Left hindlimb (tissue), 1 donor: ENCODE measurements around the gene BLTP3B.

ENCODE experiments used
- DNase-seq: peaks from one replicate; pipeline ENCODE4 v3.0.0-alpha.2; 2018

The BLTP3B gene

DNA sequence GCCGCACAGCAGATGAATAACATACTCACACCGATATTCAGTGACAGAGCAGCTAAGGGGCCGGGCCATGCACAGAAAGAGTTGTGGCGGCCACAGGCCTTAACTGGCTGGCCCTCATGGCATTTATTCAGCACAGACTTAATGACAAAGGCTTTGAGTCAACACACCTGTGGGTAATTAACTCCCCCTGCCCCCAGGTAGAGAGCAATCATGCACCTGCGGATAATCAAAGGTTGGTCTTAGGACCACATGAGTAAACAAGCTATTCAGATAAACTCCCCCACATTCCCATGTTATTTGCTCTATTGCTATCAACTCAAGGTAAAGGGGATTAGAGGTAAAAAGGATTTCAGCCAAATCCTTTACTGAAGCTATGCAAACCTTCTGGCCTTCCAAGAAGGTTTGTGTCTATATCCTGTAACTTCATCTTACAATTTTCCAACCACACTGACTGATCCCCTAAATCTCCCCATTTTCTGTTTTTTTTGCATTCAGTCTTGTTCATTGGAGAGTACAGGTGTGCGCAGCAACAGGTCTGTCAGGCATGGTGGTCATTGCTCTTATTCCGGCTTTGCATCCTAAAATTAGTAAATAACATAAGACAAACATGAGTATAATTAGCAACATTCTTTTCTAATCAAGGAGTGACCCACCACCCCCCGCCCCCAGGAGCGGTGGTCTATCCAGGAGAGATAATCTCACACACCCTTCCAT, 16.9 kb upstream of the BLTP3B start:
- DNase-seq: no peak

DNA sequence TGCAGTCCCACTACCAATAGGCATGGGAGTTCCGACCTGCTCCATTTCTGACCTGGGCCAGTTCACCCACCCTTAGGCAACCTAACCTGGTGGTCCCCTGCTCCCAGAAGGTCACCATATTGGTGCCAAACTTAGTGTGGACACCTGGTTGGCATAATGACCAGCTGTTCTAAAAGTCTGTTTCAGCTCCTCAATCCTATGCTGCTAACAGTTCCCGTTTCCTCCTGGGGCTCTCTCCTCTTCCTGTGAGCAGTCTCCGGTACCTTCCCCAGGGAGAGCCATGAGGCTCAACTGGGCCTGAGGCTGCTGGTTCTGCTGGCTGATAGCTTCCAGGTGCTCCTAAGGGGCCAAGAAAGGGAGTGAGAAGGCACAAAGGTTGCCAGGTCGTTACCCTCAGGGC, 15.9 kb upstream of the BLTP3B start:
- no peak for DNase-seq

DNA sequence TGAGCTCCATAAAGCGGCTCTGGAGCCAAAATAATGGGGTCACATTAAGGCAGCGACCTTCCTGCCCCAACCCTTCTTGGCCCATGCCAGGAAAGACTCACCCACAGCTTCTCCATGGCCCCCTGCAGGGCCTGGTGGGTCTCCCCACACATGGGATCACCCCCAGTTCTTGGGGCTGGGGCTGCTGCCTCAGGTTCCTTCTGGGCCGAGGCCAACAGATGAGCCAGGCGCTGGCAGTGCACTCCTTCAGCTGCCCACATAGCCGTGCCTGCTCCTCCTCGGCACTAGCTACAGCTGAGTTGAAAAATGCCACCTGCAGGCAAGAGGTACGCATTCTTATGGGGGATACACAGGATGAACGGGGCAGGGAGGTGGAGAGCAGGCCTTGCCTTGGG, 14.8 kb upstream of the BLTP3B start:
- DNase-seq: no peak

DNA sequence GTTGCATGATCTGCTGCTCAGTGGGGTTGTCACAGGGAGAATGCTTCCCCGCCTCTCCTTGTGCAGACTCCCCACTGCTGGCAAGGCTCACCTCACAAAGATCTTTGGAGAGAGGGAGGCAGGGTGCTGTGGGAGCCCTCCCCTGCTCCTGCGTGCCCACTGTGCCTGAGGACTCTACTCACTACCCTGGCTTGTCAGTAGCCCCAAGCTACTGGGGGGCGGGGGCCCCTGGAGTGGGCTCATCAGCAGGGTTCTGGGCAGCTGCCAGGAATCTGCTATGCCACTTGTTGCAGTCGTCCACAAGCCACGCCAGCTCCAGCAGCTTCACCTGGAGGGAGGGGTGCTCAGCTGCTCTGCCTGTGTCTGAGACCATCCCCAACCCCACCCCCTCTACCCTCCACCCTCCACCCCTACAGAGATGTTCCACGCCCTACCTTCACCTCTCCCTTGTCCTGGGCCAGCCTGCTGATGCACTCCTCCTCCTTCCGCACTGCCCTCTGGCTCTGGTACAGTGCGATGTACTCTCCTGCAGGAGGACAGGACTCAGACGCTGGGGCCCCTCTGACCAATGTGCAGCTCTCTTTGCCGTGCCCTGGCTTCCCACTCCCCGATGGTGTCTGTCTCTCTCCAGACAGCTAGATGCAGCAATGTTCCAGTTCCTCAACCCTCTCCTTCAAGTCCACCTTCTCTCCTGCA, 14.2 kb upstream of the BLTP3B start:
- DNase-seq: no peak

DNA sequence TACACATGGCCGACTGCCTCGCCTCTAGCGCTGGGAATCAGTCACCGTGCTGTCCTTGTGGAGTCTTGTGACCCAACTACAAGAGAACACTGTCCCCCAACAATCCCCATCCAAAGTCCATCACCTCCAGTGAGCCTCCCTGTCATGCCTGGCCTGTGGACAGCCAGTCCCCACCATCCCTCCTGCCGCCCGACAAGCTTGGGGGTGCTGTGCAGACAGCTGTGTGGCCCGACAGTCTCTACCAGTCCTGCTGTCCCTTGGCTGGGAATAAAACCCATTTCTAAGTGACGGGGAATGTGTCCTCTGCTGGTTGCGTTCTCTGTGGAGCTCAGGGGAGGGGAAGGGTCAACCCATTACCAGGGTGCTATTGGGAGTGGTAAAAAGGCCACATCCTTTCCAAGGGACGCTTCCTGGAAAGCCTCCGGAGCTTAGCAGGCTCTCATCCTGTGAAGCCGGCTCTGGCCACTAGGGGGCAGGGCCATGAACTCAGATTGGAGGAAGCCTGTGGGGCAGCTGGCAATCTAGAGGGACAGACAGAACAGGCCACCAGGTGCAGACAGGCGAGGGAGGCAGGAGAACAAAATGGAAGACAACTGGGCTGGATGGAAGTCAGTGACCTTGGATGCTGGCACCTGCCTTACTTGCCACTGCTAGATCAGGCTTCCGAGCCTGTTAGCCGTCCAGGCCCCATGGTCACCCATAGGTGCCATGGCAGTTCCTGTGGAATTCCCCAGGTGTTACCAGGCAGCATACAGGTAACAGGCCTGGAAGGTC, 12.0 kb upstream of the BLTP3B start:
- no peak for DNase-seq

DNA sequence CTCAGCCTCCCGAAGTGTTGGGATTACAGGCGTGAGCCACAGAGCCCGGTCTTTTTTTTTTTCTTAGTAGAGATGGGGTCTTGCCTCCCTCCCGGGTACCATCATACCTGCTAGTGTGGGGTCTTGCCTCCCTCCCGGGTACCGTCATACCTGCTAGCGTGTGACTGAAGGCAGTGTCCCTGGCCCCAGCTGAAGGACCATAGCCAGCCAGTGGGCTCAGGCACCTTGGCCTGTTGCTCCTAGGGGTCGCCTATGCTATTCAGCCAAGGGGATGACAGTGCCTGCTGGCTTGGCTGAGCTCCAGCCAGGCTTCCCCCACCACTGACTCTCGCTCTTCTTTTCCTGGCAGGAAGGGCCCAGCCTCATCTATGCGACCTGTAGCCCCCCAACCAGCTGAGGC, 10.5 kb upstream of the BLTP3B start:
- no peak for DNase-seq

DNA sequence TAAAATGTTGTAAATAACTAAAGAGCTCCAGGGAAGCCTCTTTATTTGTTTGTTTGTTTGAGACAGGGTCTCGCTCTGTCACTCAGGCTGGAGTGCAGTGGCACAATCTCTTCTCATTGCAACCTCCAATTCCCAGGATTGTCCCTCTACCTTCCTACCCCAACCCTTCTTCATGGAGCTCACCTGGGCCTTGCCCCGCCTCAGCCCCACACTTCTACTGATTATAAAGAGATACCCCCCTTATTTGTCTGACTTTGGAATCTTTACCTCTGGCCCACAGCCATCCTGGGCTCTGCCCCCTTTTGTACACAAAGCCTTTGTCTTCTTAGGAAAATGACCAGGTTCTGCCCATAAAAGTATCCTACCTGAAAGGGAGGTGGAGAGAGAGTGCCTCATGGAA, 9.1 kb upstream of the BLTP3B start:
- no peak for DNase-seq

DNA sequence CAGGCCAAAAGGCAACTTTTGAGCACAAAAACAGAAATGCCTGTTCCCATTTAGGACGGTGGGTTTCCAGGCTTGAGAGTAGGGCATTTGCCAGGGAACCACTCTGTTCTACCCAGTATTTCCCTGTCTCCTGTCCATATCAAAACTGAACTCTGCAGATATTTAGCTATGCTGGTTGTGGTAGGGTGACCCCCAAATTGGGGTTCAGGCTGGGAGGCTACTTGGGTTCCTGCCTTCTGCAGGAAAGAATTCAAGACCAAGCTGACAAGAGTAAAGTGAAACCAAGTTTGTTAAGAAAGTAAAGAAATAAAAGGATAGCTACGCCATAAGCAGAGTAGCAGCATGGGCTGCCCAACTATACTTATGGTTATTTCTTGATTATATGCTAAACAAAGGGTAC, 3.6 kb upstream of the BLTP3B start:
- no peak for DNase-seq

DNA sequence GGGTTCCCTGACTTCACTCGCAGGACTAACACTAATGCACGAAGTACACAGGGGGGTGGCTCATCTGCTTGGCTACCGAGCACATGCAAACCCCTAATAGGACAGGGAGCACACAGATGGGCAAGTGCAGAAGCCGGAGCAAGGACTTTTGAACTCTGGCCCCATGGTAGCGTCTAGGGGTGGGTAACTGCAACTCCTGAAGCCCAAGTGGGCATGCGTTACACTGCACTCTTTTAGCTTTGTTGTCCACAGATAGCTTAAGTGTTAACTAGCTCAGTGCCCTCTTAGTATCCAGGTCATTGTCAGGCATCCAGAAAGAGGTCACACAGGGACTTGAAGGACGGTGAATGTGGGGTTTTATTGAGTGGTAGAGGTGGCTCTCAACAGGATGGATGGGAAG, 3.0 kb upstream of the BLTP3B start:
- no peak for DNase-seq

DNA sequence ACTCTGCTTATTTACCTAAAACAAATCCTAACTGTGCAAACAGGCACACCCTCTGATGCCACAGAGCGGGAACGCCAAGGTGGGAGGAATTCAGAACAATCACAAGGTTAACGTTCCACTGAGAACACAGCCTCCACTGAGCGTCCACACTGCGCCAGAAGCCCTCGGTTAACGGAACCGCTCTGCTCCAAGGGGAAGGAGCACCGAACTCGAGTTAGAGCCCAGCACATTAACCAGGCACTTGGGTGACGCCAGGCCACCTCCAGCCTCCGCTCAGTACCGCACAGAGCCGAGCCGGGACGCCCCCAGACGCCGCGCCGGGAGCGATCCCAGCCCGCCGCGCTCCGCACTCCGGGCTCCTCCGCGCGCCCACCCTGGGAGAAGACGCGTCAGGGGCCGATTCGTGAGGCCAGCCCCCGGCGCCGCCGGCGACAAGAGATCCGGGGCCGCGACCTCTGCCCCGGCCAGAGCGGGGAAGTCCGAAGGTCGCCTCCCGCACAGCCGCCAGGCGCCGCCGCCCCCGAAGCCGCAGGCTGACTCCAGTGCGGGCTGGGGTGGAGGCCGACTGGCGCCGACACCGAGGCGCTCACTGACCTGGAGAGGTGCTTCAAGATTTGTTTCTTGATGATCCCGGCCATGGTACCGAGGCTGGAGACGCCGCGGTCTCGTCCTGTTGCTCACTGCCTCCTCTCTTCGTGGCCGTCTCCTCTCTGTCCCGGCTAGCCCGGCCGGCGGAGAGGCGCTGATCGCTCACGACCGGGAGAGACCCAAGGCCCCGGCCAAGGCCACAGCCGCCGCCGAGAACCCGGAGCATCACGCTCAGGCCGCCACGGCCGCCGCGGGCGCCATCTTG, 450 bp downstream of the BLTP3B start:
- no peak for DNase-seq

DNA sequence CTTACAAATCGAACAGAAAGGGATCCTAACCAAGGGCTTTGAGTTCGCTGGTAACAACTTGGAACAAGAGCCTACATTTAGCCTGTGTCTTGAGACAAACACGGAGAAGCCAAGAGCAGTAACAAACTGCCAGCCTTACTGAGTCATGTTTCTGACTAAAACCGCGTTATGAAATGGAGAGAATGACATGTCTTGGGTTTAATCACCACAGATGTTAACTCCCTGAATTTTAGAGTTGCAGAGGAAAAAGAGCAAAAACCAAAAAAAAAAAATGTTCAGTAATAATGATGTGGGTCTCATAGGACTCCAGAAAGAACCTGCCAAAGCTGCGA, 1.0 kb downstream of the BLTP3B start:
- no peak for DNase-seq

DNA sequence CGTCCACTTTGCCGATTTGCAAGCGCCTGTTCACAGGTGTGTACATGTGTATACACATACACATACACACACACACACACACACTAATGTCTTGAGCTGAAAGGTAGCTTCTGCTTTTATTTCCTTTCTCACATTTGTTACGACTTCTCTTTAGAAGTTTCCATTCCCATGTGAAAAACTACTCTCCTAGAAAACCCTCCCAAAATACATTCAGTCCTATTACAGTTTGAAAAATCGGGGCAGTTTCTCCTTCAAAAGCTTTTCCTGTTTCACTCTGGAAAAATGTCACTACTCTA, 3.9 kb downstream of the BLTP3B start:
- no peak for DNase-seq

DNA sequence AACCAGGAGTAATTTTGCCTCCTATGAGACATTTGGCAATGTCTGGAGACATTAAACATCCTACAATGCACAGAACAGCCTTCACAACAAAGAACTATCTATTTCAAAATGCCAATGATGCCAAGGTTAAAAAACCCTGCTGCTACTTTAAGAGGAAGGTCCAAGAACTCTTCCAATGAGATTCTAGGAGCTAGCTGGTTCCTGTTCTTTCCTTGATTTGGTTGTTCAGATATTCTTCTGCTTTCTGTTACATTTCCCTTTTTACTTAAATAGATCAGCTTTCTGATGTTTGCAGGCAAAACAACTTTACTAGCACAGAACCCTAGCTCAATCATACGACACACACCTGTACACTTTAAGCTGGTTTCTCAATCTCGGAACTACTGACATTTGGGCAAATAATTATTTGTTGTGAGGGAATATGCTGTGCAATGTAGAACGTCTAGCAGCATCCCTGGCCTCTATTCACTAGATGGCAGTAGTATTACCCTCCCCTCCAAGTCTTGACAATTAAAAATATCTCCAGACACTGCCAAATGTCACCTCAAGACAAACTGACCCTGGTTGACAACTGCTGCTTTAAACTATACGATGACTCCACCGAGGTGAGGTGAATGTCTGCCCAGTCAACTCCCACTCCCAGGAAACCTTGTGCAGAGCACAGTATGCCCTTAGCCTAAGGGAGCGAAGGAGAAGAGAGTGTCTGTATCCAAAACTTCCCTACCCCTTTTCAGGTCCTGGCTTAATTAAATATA, 4.4 kb downstream of the BLTP3B start:
- DNase-seq: no peak

DNA sequence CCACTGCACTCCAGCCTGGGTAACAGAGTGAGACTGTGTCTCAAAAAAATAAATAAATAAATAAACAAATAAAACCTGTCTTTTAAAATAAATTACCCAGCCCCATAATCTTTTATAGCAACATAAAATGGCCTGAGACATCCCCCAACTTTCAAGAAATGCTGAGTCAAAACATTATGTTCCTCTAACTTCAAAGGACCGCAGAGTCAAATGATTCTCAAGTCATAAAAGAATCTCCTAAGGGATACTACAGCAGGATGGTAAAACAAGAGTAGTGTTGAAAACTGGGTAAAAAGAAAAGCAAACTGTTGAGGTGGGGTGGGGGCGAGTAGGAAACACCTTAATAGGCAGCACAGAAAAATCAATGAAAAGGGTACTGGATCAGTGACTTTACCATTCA, 9.5 kb downstream of the BLTP3B start:
- no peak for DNase-seq

DNA sequence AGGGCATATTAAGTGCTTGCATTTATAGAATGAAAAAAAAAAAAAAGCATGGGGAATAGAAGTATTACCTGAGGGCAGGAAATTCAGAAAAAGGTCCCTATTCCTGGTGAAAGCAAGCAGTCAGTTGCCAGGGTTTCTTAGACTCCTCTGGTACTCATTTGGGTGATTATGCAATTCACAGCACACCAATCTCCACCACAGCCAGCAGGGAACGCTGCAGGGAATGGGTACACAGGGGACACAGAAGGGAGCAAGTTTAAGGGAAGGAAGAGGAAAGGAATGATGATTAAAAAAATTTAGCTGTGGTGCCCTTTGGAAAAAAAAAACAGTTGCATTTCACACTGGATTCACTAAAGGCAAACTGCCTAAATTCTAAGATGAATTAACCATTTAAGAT, 14.2 kb downstream of the BLTP3B start:
- no peak for DNase-seq

DNA sequence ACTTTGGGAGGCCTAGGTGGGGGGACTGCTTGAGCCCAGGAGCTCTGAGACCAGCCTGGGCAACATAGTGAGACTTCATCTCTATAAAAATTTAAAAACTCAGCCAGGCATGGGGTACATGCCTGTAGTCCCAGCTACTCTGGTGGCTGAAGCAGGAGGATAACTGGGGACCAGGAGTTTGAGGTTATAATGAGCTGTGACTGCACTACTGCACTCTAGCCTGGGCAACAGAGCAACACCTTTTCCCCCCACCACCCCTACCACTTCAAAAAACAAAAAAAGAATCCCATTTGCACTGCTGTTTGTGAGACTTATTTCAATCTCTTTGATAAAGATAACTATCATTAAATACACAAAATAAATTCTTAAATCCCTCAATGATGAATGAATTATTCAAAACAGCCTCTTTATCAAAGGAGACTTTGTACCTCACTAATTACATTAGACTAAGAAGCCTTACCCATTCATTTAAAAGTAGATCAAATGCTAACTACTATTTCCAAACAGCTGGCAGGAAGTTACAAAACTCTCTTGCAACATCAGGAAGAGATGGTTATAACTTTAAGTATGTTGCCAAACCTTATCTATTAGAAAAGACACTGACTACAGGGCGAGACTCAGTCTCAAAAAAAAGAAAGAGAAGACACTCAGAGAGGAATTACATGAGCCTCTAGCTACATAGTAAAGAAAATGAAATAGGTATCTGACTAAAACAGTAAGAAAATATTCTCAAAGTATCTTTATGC, 14.7 kb downstream of the BLTP3B start:
- DNase-seq: no peak

DNA sequence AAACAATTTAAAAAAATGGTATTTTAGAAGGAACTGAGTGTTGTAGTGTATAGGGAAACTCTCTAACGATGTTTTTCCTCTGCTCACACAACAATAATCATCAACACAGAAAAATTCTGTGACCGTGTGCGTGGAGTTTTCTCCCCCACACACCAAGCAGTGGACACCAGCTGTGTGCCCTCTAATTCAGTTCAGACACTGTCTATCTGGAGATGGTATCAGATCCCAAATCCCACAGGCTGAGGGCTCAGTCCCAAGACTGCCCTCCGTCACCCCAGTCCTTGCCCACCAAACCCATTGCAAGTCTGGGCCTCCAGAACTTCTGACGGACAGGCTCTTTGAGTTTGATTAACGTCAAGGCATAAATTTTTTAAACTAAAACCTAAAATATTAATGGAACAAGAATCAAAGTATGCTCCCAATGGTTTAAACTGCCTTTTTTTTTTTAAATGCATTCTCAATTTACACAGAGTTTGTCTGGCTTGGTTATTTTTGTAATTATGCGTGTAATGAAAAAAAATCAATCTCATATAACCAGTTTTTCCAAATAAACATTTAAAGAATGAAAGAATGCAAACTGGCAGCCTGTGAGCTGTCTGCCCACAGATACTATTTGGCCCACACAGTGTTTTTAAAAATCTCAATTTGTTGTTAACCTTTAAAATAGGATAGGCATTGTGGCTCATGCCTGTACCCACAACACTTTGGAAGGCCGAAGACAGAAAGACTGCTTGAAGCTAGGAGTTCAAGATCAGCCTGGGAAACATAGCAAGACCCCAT, 19.2 kb downstream of the BLTP3B start:
- no peak for DNase-seq

DNA sequence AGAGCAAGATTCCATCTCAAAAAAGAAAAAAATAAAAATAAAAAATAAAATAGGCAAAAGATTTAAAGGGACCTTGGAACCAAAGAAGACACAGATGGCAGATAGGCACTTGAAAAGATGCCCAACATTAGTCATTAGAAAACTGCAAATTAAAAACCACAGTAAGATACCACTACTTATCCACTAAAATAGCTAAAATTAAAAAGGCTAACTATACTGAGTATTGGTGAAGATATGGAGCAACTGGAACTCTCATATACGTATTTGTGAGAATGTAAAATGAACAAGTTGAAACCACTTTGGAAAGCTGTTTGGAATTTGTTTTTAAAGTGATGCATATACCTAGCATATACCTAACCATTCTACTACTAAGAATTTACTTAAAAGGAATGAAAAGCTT, 22.3 kb downstream of the BLTP3B start:
- no peak for DNase-seq

DNA sequence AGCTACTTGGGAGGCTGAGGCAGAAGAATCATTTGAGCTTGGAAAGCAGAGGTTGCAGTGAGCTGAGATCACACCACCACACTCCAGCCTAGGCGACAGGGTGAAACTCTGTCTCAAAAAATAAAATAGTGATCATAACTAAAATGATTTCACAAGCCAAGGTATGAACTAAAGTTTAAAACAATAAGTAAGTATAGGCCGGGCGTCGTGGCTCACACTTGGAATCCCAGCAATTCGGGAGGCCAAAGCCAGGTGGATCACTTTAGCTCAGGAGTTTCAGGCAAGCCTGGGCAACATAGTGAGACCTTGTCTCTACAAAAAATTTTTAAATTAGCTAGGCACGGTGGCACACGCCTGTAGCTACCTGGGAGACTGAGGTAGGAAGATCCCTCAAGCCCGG, 27.4 kb downstream of the BLTP3B start:
- no peak for DNase-seq

DNA sequence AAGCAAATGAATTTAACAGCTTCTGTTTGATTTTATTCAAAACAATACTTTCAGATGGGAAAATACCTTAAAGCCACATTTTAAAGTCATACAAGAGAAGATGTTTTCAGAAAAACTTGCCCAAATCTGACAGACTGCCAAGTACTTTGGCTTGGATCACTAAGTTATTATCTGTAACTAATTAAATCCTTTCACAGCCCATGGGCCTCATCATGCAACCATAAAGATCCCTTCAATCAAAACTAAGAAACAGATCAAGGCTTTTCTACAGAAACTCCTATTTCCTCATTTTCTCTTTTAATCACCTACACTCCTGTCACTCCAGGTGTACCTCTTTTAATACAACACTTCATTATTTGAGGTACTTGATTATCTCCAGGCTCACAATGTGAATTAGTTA, 28.1 kb downstream of the BLTP3B start:
- DNase-seq: no peak

DNA sequence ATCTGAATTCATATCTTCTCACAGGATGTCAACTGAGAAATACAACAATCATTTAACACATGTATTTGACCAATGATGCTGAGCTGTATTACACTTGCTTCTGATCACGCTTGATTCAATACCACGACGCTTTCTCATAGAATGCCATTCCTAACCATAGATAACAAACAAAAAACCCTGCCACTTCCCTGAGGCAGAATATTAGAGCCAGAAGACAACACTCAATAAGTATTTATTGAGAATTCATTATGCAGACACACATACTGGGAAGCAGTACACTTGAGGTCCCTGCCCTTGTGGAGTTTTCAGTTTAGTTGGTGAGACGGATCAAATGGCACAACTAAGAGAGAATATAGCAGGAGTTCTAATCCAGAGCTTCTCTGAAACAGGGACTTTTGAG, 32.4 kb downstream of the BLTP3B start:
- no peak for DNase-seq
